SK-N-SH (cell line): ENCODE data around the gene SMIM26. TPM values are rescaled to one million over a fixed set of nuclear protein-coding genes. Genes with fewer than 3 reads are reported as not detected.

ENCODE experiments used
- CTCF ChIA-PET: fragments of 300-600, 350-600 bp; formaldehyde crosslinking; extraction: SDS; loops from one replicate; lab custom pipeline; 2021; lab: Yijun Ruan, JAX
- POLR2A ChIA-PET: fragments of 350-600 bp; sonication (Branson Sonifier 250); formaldehyde crosslinking; extraction: SDS; loops from one replicate; lab custom pipeline; 2020; ENCODE audit warnings: antibody characterized with exemption, inconsistent platforms; lab: Yijun Ruan, JAX
- DNase-seq: peaks from one replicate; pipeline ENCODE4 v3.0.0; 2012
- H2AFZ ChIP-seq: fragments of 200-600 bp; sonication (generic); 2 replicates; pipeline ENCODE4 v1.8.1; 2016; ENCODE audit warnings: antibody characterized with exemption, mild to moderate bottlenecking, low read depth
- H3F3A ChIP-seq: fragments of 200-600 bp; sonication (generic); replicated peaks from 2 replicates; pipeline ENCODE3; 2016; ENCODE audit warnings: antibody characterized with exemption, mild to moderate bottlenecking; ENCODE audit not compliant: insufficient read depth
- H3K27ac ChIP-seq, 2 experiments: fragments of 200-500 bp in 1 of 2; fragments of 200-600 bp in 1 of 2; sonication (Bioruptor generic) in 1 of 2; sonication (generic), shearing (Covaris generic) in 1 of 2; 2 replicates each; pipeline versions ENCODE4 v1.5.1 to v1.6.1; 2014 to 2016; ENCODE audit warnings: low read depth in 2 of 2, inconsistent platforms in 1 of 2, low read length in 1 of 2, mild to moderate bottlenecking in 1 of 2, mixed read lengths in 1 of 2
- H3K27me3 ChIP-seq: fragments of 200-600 bp; sonication (generic), shearing (Covaris generic); 2 replicates; pipeline ENCODE4 v1.6.1; 2016; ENCODE audit warnings: mixed run types; ENCODE audit not compliant: insufficient read depth
- H3K36me3 ChIP-seq, 2 experiments: fragments of 200-500 bp in 1 of 2; fragments of 200-600 bp in 1 of 2; sonication (Bioruptor generic) in 1 of 2; sonication (generic) in 1 of 2; replicated peaks in 1 of 2; 2 replicates each; pipeline versions ENCODE3 to v1.5.1; 2014 to 2016; ENCODE audit warnings: low read length in 1 of 2, mild to moderate bottlenecking in 1 of 2; ENCODE audit not compliant: insufficient read depth in 2 of 2, control insufficient read depth in 1 of 2
- H3K4me1 ChIP-seq, 2 experiments: fragments of 200-500 bp in 1 of 2; fragments of 200-600 bp in 1 of 2; sonication (Bioruptor generic) in 1 of 2; sonication (generic), shearing (Covaris generic) in 1 of 2; 2 replicates each; pipeline versions ENCODE4 v1.5.1 to v1.6.1; 2014 to 2016; ENCODE audit warnings: low read depth in 1 of 2, low read length in 1 of 2, mixed run types in 1 of 2; ENCODE audit not compliant: insufficient read depth in 2 of 2, control insufficient read depth in 1 of 2
- H3K4me2 ChIP-seq: fragments of 200-600 bp; sonication (generic), shearing (Covaris generic); 2 replicates; pipeline ENCODE4 v1.6.1; 2017; ENCODE audit warnings: mixed run types
- H3K4me3 ChIP-seq, 2 experiments: fragments of 200-500 bp in 1 of 2; fragments of 200-600 bp in 1 of 2; sonication (Bioruptor generic) in 1 of 2; sonication (generic), shearing (Covaris generic) in 1 of 2; 2 replicates each; pipeline versions ENCODE4 v1.5.1 to v1.8.1; 2014 to 2016; ENCODE audit warnings: low read depth in 2 of 2, inconsistent platforms in 1 of 2, low read length in 1 of 2, mild to moderate bottlenecking in 1 of 2, mixed read lengths in 1 of 2, moderate library complexity in 1 of 2
- H3K79me2 ChIP-seq: fragments of 200-600 bp; sonication (generic); 2 replicates; pipeline ENCODE4 v1.8.1; 2017; ENCODE audit warnings: mild to moderate bottlenecking; ENCODE audit not compliant: insufficient read depth
- H3K9ac ChIP-seq: fragments of 200-600 bp; sonication (generic); 2 replicates; pipeline ENCODE4 v1.6.1; 2017; ENCODE audit warnings: mixed run types
- H3K9me2 ChIP-seq: fragments of 200-600 bp; sonication (generic); 2 replicates; pipeline ENCODE4 v1.6.1; 2017; ENCODE audit warnings: mixed run types
- H3K9me3 ChIP-seq: fragments of 200-600 bp; sonication (generic); 2 replicates; pipeline ENCODE4 v1.6.1; 2017; ENCODE audit warnings: mixed run types, mild to moderate bottlenecking, moderate library complexity
- H4K20me1 ChIP-seq: fragments of 200-600 bp; sonication (generic); 2 replicates; pipeline ENCODE4 v1.6.1; 2017; ENCODE audit warnings: mild to moderate bottlenecking, mixed run types; ENCODE audit not compliant: insufficient read depth
- EP300 ChIP-seq, 2 experiments: IDR thresholded peaks; 2 replicates each; pipeline versions ENCODE4 v1.4.0 to v1.6.1; 2012; ENCODE audit warnings: borderline replicate concordance in 1 of 2, low read depth in 1 of 2, low read length in 1 of 2
- EZH2phosphoT487 ChIP-seq: fragments of 200-600 bp; sonication (generic); IDR thresholded peaks from 2 replicates; pipeline ENCODE4 v1.6.1; 2017; ENCODE audit warnings: low read depth, mixed run types, mild to moderate bottlenecking, antibody characterized with exemption, moderate library complexity, borderline replicate concordance
- FOSL2 ChIP-seq: IDR thresholded peaks from 2 replicates; pipeline ENCODE4 v1.4.0; 2012; ENCODE audit warnings: low read depth, mild to moderate bottlenecking, moderate library complexity, borderline replicate concordance
- FOXJ3 ChIP-seq: sonication (generic); formaldehyde crosslinking; IDR thresholded peaks from 2 replicates; pipeline ENCODE4 v1.5.1; 2020; ENCODE audit warnings: mild to moderate bottlenecking, missing genetic modification reagents
- GABPA ChIP-seq: IDR thresholded peaks from 2 replicates; pipeline ENCODE4 v1.4.0; 2012; ENCODE audit warnings: low read depth, mild to moderate bottlenecking
- NRF1 ChIP-seq: IDR thresholded peaks from 2 replicates; pipeline ENCODE4 v1.6.1; 2012; ENCODE audit warnings: low read depth, mild to moderate bottlenecking, low read length
- POLR2AphosphoS5 ChIP-seq: IDR thresholded peaks from 2 replicates; pipeline ENCODE4 v1.6.1; 2012; ENCODE audit warnings: low read depth, low read length
- RAD21 ChIP-seq: IDR thresholded peaks from 2 replicates; pipeline ENCODE4 v1.6.1; 2012; ENCODE audit warnings: mild to moderate bottlenecking, low read length
- RFX5 ChIP-seq: IDR thresholded peaks from 2 replicates; pipeline ENCODE4 v1.6.1; 2012; ENCODE audit warnings: mild to moderate bottlenecking, improper control_type of control experiment, low read length
- RXRA ChIP-seq: IDR thresholded peaks from 2 replicates; pipeline ENCODE4 v1.4.0; 2012; ENCODE audit warnings: low read depth, mild to moderate bottlenecking, borderline replicate concordance
- SIN3A ChIP-seq: IDR thresholded peaks from 2 replicates; pipeline ENCODE4 v1.6.1; 2012; ENCODE audit warnings: low read depth, mild to moderate bottlenecking, low read length, moderate library complexity, borderline replicate concordance
- SMC3 ChIP-seq: IDR thresholded peaks from 2 replicates; pipeline ENCODE4 v1.6.1; 2012; ENCODE audit warnings: low read depth, low read length, improper control_type of control experiment
- TAF1 ChIP-seq: IDR thresholded peaks from 2 replicates; pipeline ENCODE4 v1.6.1; 2012; ENCODE audit warnings: low read depth, mild to moderate bottlenecking, low read length, moderate library complexity, borderline replicate concordance
- TCF12 ChIP-seq: IDR thresholded peaks from 2 replicates; pipeline ENCODE4 v1.4.0; 2012
- TEAD4 ChIP-seq: IDR thresholded peaks from 2 replicates; pipeline ENCODE4 v1.4.0; 2012; ENCODE audit warnings: mild to moderate bottlenecking, borderline replicate concordance; ENCODE audit not compliant: insufficient read depth
- WGBS: methylation state at CpG from one replicate; pipeline ENCODE4 v1.1.6; 2017; ENCODE audit warnings: low lambda C conversion rate; 5-methylcytosine and 5-hydroxymethylcytosine counted together
- polyA plus RNA-seq, 3 experiments: library from polyadenylated mRNA; depleted of rRNA; stranded (reverse); fragments of >200 nt; gene quantifications; 2 replicates each; pipeline ENCODE4 v1.2.3, GENCODE V29; 2012
- TF ChIP-seq, protein P1 (sequence below): IDR thresholded peaks from 2 replicates; pipeline ENCODE4 v1.4.0; 2012; ENCODE audit warnings: low read depth, borderline replicate concordance
- TF ChIP-seq, protein P2 (sequence below): IDR thresholded peaks from 2 replicates; pipeline ENCODE4; 2012
- TF ChIP-seq, protein P3 (sequence below): fragments of 150-350 bp; IDR thresholded peaks from 2 replicates; pipeline ENCODE4 v1.6.1; 2017; ENCODE audit warnings: antibody characterized with exemption, low read length, low read depth, borderline replicate concordance
- TF ChIP-seq, protein P4 (sequence below): IDR thresholded peaks from 2 replicates; pipeline ENCODE4 v1.4.0; 2012; ENCODE audit warnings: low read depth, borderline replicate concordance
- TF ChIP-seq, protein P5 (sequence below): fragments of 150-350 bp; IDR thresholded peaks from 2 replicates; pipeline ENCODE4 v1.6.1; 2016; ENCODE audit warnings: mild to moderate bottlenecking, low read depth, low read length

Gene SMIM26
- polyA plus RNA-seq, 1 of the 3 experiments (the other 2 are of a cell fraction), result 155 TPM

DNA sequence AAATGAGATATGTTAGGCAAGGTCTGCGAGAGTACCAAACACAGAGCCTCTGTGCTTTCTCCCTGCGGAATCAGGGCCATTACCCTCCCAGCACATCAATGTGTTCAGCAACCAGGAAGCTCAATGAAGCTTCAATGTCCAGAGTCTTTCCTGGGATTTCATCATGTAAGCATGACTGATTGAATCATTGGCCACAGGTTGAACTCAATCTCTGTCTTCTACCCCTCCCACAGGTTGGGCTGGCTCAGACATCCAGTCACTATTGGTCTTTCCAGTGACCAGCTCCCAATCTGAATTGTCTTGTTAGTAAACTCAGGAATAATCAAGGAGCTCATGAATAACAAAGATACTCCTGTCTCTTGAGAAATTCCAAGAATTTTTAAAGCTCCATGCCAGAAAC is 17.9 kb downstream of the SMIM26 start:
- Histone ChIP-seq H3K9me3 (no peaks in the 10 kb centered on the region), H3K4me3 (no peak overlapping the region), H3K79me2 (peaks cover 17% of the 10 kb centered on the region), H3K9me2 (no peaks in the 10 kb centered on the region), H2AFZ (no peak overlapping the region), H3K4me2 (no peak overlapping the region), H3F3A (peaks cover 4% of the 10 kb centered on the region), H3K27ac (no peak overlapping the region), H4K20me1 (no peaks in the 10 kb centered on the region), H3K36me3 (no peaks in the 10 kb centered on the region), H3K4me1 (no peaks in the 10 kb centered on the region; a peak in 3 of 4 replicates), H3K9ac (no peak overlapping the region), H3K27me3 (no peaks in the 10 kb centered on the region)
- no peak for TF ChIP-seq RXRA
- TF ChIP-seq, protein P1, sequence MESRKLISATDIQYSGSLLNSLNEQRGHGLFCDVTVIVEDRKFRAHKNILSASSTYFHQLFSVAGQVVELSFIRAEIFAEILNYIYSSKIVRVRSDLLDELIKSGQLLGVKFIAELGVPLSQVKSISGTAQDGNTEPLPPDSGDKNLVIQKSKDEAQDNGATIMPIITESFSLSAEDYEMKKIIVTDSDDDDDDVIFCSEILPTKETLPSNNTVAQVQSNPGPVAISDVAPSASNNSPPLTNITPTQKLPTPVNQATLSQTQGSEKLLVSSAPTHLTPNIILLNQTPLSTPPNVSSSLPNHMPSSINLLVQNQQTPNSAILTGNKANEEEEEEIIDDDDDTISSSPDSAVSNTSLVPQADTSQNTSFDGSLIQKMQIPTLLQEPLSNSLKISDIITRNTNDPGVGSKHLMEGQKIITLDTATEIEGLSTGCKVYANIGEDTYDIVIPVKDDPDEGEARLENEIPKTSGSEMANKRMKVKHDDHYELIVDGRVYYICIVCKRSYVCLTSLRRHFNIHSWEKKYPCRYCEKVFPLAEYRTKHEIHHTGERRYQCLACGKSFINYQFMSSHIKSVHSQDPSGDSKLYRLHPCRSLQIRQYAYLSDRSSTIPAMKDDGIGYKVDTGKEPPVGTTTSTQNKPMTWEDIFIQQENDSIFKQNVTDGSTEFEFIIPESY, result no peak
- TF ChIP-seq RFX5, result no peak
- no peak for TF ChIP-seq POLR2AphosphoS5
- TF ChIP-seq EZH2phosphoT487, result no peak
- TF ChIP-seq FOSL2, result no peak
- TF ChIP-seq TEAD4, result no peak
- no peak for TF ChIP-seq SMC3
- no peak for TF ChIP-seq EP300 (IDR thresholded peaks at IDR 0.05; ENCODE audit: borderline replicate concordance in 1 of 2, low read depth in 1 of 2, low read length in 1 of 2)
- TF ChIP-seq, protein P2, sequence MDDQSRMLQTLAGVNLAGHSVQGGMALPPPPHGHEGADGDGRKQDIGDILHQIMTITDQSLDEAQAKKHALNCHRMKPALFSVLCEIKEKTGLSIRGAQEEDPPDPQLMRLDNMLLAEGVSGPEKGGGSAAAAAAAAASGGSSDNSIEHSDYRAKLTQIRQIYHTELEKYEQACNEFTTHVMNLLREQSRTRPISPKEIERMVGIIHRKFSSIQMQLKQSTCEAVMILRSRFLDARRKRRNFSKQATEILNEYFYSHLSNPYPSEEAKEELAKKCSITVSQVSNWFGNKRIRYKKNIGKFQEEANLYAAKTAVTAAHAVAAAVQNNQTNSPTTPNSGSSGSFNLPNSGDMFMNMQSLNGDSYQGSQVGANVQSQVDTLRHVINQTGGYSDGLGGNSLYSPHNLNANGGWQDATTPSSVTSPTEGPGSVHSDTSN, result no peak
- TF ChIP-seq, protein P3, sequence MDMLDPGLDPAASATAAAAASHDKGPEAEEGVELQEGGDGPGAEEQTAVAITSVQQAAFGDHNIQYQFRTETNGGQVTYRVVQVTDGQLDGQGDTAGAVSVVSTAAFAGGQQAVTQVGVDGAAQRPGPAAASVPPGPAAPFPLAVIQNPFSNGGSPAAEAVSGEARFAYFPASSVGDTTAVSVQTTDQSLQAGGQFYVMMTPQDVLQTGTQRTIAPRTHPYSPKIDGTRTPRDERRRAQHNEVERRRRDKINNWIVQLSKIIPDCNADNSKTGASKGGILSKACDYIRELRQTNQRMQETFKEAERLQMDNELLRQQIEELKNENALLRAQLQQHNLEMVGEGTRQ, result no peak
- TF ChIP-seq, protein P4, sequence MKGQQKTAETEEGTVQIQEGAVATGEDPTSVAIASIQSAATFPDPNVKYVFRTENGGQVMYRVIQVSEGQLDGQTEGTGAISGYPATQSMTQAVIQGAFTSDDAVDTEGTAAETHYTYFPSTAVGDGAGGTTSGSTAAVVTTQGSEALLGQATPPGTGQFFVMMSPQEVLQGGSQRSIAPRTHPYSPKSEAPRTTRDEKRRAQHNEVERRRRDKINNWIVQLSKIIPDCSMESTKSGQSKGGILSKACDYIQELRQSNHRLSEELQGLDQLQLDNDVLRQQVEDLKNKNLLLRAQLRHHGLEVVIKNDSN, result no peak
- no peak for TF ChIP-seq RAD21
- TF ChIP-seq, protein P5, sequence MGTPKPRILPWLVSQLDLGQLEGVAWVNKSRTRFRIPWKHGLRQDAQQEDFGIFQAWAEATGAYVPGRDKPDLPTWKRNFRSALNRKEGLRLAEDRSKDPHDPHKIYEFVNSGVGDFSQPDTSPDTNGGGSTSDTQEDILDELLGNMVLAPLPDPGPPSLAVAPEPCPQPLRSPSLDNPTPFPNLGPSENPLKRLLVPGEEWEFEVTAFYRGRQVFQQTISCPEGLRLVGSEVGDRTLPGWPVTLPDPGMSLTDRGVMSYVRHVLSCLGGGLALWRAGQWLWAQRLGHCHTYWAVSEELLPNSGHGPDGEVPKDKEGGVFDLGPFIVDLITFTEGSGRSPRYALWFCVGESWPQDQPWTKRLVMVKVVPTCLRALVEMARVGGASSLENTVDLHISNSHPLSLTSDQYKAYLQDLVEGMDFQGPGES, result no peak
- no peak for TF ChIP-seq TCF12
- TF ChIP-seq FOXJ3 (CRISPR knock-in tag), result no peak
- no peak for TF ChIP-seq NRF1
- TF ChIP-seq SIN3A, result no peak
- TF ChIP-seq GABPA, result no peak
- no peak for TF ChIP-seq TAF1
- WGBS, result 73% methylated on average over 2 of the region's 2 CpGs
- CTCF ChIA-PET, result no interaction called here
- POLR2A ChIA-PET, result no interaction called here
- DNase-seq, result no peak
